GM12878 (cell line): ENCODE measurements around the gene ADAMTSL2.

Experiments used
- ATF7 ChIP-seq: fragments of 450-650 bp; IDR thresholded peaks from 2 replicates; pipeline ENCODE4 v1.6.1; 2016; ENCODE audit warnings: low read depth, mild to moderate bottlenecking
- BMI1 ChIP-seq: fragments of 450-650 bp; IDR thresholded peaks from 2 replicates; pipeline ENCODE4 v1.6.1; 2016; ENCODE audit warnings: mild to moderate bottlenecking, moderate library complexity, borderline replicate concordance
- ESRRA ChIP-seq: IDR thresholded peaks from 2 replicates; pipeline ENCODE4 v1.6.1; 2012; ENCODE audit warnings: mild to moderate bottlenecking, low read length, improper control_type of control experiment
- MYC ChIP-seq: IDR thresholded peaks from 2 replicates; pipeline ENCODE4 v1.6.1; 2011; ENCODE audit warnings: mild to moderate bottlenecking, low read length, moderate library complexity, inconsistent platforms; ENCODE audit not compliant: insufficient read depth, insufficient replicate concordance, insufficient read length, severe bottlenecking
- NFYA ChIP-seq: IDR thresholded peaks from 2 replicates; pipeline ENCODE4 v1.6.1; 2011; ENCODE audit warnings: low read depth, mild to moderate bottlenecking, low read length, improper control_type of control experiment, borderline replicate concordance
- POLR2A ChIP-seq: IDR thresholded peaks from 2 replicates; pipeline ENCODE4 v1.6.1; 2011; ENCODE audit warnings: low read depth, mild to moderate bottlenecking, low read length
- POLR2AphosphoS2 ChIP-seq: IDR thresholded peaks from 2 replicates; pipeline ENCODE4 v1.6.1; 2011; ENCODE audit warnings: low read depth, mild to moderate bottlenecking, low read length, improper control_type of control experiment, moderate library complexity
- POLR2AphosphoS5 ChIP-seq: IDR thresholded peaks from 2 replicates; pipeline ENCODE4 v1.6.1; 2011; ENCODE audit warnings: mild to moderate bottlenecking, low read length, inconsistent platforms
- TF ChIP-seq, protein P1 (sequence below): IDR thresholded peaks from 2 replicates; pipeline ENCODE4 v1.6.1; 2012; ENCODE audit warnings: improper control_type of control experiment, low read depth, low read length; ENCODE audit not compliant: insufficient replicate concordance
- TF ChIP-seq, protein P2 (sequence below), 3 experiments: IDR thresholded peaks in 2 of 3; conservative IDR thresholded peaks in 1 of 3; 2 replicates each; pipeline ENCODE4 v1.5.1; 2011; ENCODE audit warnings: low read depth in 3 of 3, low read length in 3 of 3, mild to moderate bottlenecking in 3 of 3, control low read depth in 2 of 3, moderate library complexity in 2 of 3, inconsistent platforms in 1 of 3, mixed read lengths in 1 of 3; ENCODE audit not compliant: control insufficient read depth in 2 of 3, insufficient read depth in 1 of 3; ENCODE audit errors: extremely low read depth in 1 of 3
- TF ChIP-seq, protein P3 (sequence below): fragments of 450-650 bp; IDR thresholded peaks from 2 replicates; pipeline ENCODE4 v1.6.1; 2018; ENCODE audit warnings: borderline replicate concordance, mild to moderate bottlenecking; ENCODE audit not compliant: partially characterized antibody
- TF ChIP-seq, protein P4 (sequence below): fragments of 450-650 bp; IDR thresholded peaks from 2 replicates; pipeline ENCODE4 v1.6.1; 2016; ENCODE audit warnings: mild to moderate bottlenecking, moderate library complexity, borderline replicate concordance
- TF ChIP-seq, protein P5 (sequence below): IDR thresholded peaks from 2 replicates; pipeline ENCODE4 v1.6.1; 2011; ENCODE audit warnings: low read depth, low read length, improper control_type of control experiment, borderline replicate concordance

DNA sequence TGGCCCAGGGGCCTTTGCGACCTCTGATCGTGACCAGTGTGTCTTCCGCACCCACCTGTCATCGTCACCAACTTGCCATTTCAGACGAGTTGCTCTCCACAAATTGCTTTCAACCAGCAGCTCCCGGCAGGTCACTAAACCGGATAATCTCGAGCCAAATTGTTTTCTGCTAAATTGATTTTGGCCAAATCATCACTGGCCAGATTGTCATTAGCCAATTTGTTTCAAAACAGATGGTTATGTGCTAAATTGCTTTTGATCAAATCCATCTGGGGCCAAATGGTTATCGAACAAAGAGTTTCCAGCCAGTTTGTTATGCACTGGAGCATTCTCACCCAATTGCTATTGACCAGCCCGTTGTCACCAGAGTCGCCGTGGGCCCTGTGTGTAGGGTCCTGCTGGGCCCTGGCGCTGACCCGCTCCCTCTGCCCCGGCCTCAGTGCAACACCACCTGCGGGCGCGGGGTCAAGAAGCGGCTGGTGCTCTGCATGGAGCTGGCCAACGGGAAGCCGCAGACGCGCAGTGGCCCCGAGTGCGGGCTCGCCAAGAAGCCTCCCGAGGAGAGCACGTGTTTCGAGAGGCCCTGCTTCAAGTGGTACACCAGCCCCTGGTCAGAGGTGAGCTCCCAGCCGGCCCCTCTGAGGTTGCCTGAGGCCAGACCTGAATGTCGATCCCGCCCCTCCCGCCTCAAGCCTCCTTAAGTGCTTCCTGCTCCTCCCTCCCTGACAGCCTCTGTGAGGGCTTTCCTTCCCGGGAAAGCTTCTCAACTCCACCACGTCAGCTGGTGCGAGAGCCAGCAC lies 35.6 kb downstream of the ADAMTSL2 start:
- no peak for TF ChIP-seq BMI1
- TF ChIP-seq POLR2A: no peak
- TF ChIP-seq, protein P1, sequence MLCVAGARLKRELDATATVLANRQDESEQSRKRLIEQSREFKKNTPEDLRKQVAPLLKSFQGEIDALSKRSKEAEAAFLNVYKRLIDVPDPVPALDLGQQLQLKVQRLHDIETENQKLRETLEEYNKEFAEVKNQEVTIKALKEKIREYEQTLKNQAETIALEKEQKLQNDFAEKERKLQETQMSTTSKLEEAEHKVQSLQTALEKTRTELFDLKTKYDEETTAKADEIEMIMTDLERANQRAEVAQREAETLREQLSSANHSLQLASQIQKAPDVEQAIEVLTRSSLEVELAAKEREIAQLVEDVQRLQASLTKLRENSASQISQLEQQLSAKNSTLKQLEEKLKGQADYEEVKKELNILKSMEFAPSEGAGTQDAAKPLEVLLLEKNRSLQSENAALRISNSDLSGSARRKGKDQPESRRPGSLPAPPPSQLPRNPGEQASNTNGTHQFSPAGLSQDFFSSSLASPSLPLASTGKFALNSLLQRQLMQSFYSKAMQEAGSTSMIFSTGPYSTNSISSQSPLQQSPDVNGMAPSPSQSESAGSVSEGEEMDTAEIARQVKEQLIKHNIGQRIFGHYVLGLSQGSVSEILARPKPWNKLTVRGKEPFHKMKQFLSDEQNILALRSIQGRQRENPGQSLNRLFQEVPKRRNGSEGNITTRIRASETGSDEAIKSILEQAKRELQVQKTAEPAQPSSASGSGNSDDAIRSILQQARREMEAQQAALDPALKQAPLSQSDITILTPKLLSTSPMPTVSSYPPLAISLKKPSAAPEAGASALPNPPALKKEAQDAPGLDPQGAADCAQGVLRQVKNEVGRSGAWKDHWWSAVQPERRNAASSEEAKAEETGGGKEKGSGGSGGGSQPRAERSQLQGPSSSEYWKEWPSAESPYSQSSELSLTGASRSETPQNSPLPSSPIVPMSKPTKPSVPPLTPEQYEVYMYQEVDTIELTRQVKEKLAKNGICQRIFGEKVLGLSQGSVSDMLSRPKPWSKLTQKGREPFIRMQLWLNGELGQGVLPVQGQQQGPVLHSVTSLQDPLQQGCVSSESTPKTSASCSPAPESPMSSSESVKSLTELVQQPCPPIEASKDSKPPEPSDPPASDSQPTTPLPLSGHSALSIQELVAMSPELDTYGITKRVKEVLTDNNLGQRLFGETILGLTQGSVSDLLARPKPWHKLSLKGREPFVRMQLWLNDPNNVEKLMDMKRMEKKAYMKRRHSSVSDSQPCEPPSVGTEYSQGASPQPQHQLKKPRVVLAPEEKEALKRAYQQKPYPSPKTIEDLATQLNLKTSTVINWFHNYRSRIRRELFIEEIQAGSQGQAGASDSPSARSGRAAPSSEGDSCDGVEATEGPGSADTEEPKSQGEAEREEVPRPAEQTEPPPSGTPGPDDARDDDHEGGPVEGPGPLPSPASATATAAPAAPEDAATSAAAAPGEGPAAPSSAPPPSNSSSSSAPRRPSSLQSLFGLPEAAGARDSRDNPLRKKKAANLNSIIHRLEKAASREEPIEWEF: no peak
- TF ChIP-seq, protein P2, sequence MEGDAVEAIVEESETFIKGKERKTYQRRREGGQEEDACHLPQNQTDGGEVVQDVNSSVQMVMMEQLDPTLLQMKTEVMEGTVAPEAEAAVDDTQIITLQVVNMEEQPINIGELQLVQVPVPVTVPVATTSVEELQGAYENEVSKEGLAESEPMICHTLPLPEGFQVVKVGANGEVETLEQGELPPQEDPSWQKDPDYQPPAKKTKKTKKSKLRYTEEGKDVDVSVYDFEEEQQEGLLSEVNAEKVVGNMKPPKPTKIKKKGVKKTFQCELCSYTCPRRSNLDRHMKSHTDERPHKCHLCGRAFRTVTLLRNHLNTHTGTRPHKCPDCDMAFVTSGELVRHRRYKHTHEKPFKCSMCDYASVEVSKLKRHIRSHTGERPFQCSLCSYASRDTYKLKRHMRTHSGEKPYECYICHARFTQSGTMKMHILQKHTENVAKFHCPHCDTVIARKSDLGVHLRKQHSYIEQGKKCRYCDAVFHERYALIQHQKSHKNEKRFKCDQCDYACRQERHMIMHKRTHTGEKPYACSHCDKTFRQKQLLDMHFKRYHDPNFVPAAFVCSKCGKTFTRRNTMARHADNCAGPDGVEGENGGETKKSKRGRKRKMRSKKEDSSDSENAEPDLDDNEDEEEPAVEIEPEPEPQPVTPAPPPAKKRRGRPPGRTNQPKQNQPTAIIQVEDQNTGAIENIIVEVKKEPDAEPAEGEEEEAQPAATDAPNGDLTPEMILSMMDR (IDR thresholded peaks at IDR 0.05 in 2 of 3, conservative IDR thresholded peaks at IDR 0.05 in 1 of 3; ENCODE audit: control insufficient read depth in 2 of 3, extremely low read depth in 1 of 3, insufficient read depth in 1 of 3, low read depth in 3 of 3, low read length in 3 of 3): no peak
- TF ChIP-seq, protein P3, sequence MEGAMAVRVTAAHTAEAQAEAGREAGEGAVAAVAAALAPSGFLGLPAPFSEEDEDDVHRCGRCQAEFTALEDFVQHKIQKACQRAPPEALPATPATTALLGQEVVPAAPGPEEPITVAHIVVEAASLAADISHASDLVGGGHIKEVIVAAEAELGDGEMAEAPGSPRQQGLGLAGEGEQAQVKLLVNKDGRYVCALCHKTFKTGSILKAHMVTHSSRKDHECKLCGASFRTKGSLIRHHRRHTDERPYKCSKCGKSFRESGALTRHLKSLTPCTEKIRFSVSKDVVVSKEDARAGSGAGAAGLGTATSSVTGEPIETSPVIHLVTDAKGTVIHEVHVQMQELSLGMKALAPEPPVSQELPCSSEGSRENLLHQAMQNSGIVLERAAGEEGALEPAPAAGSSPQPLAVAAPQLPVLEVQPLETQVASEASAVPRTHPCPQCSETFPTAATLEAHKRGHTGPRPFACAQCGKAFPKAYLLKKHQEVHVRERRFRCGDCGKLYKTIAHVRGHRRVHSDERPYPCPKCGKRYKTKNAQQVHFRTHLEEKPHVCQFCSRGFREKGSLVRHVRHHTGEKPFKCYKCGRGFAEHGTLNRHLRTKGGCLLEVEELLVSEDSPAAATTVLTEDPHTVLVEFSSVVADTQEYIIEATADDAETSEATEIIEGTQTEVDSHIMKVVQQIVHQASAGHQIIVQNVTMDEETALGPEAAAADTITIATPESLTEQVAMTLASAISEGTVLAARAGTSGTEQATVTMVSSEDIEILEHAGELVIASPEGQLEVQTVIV: no peak
- TF ChIP-seq MYC: no peak
- no peak for TF ChIP-seq POLR2AphosphoS5
- TF ChIP-seq, protein P4, sequence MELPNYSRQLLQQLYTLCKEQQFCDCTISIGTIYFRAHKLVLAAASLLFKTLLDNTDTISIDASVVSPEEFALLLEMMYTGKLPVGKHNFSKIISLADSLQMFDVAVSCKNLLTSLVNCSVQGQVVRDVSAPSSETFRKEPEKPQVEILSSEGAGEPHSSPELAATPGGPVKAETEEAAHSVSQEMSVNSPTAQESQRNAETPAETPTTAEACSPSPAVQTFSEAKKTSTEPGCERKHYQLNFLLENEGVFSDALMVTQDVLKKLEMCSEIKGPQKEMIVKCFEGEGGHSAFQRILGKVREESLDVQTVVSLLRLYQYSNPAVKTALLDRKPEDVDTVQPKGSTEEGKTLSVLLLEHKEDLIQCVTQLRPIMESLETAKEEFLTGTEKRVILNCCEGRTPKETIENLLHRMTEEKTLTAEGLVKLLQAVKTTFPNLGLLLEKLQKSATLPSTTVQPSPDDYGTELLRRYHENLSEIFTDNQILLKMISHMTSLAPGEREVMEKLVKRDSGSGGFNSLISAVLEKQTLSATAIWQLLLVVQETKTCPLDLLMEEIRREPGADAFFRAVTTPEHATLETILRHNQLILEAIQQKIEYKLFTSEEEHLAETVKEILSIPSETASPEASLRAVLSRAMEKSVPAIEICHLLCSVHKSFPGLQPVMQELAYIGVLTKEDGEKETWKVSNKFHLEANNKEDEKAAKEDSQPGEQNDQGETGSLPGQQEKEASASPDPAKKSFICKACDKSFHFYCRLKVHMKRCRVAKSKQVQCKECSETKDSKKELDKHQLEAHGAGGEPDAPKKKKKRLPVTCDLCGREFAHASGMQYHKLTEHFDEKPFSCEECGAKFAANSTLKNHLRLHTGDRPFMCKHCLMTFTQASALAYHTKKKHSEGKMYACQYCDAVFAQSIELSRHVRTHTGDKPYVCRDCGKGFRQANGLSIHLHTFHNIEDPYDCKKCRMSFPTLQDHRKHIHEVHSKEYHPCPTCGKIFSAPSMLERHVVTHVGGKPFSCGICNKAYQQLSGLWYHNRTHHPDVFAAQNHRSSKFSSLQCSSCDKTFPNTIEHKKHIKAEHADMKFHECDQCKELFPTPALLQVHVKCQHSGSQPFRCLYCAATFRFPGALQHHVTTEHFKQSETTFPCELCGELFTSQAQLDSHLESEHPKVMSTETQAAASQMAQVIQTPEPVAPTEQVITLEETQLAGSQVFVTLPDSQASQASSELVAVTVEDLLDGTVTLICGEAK: no peak
- no peak for TF ChIP-seq NFYA
- TF ChIP-seq ATF7: no peak
- no peak for TF ChIP-seq POLR2AphosphoS2
- TF ChIP-seq, protein P5, sequence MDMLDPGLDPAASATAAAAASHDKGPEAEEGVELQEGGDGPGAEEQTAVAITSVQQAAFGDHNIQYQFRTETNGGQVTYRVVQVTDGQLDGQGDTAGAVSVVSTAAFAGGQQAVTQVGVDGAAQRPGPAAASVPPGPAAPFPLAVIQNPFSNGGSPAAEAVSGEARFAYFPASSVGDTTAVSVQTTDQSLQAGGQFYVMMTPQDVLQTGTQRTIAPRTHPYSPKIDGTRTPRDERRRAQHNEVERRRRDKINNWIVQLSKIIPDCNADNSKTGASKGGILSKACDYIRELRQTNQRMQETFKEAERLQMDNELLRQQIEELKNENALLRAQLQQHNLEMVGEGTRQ: no peak
- no peak for TF ChIP-seq ESRRA
